H9 (cell line): ENCODE measurements around the gene TAC1. TPM values are rescaled to one million over a fixed set of nuclear protein-coding genes. Genes with fewer than 3 reads are reported as not detected.

ENCODE experiments used
- DNase-seq: peaks from one replicate; pipeline ENCODE4 v3.0.0-alpha.2; 2017
- H2AFZ ChIP-seq: one replicate; pipeline ENCODE4 v1.6.1; 2013; ENCODE audit warnings: mild to moderate bottlenecking, low read length, control low read depth, moderate library complexity
- H2AK5ac ChIP-seq: 2 replicates; pipeline ENCODE4 v1.6.1; 2013; ENCODE audit warnings: low read length, control low read depth, mixed read lengths; ENCODE audit not compliant: insufficient read length
- H2BK120ac ChIP-seq: one replicate; pipeline ENCODE4 v1.6.1; 2013; ENCODE audit warnings: low read depth, mild to moderate bottlenecking, low read length, control low read depth, inconsistent platforms; ENCODE audit not compliant: poor library complexity, severe bottlenecking
- H2BK12ac ChIP-seq: 2 replicates; pipeline ENCODE4 v1.6.1; 2013; ENCODE audit warnings: low read length, control low read depth, mixed read lengths, low read depth; ENCODE audit not compliant: insufficient read length
- H2BK15ac ChIP-seq: 2 replicates; pipeline ENCODE4 v1.6.1; 2013; ENCODE audit warnings: low read depth, low read length, control low read depth
- H2BK20ac ChIP-seq: one replicate; pipeline ENCODE4 v1.6.1; 2013; ENCODE audit warnings: low read depth, mild to moderate bottlenecking, low read length, control low read depth, inconsistent platforms; ENCODE audit not compliant: poor library complexity, severe bottlenecking
- H2BK5ac ChIP-seq: 2 replicates; pipeline ENCODE4 v1.6.1; 2013; ENCODE audit warnings: low read length, control low read depth, mixed read lengths; ENCODE audit not compliant: insufficient read length
- H3K14ac ChIP-seq: 2 replicates; pipeline ENCODE4 v1.6.1; 2013; ENCODE audit warnings: low read length, control low read depth; ENCODE audit not compliant: insufficient read depth
- H3K18ac ChIP-seq: 2 replicates; pipeline ENCODE4 v1.6.1; 2013; ENCODE audit warnings: low read depth, mild to moderate bottlenecking, mixed read lengths, low read length, control low read depth; ENCODE audit not compliant: insufficient read length
- H3K23ac ChIP-seq: 2 replicates; pipeline ENCODE4 v1.6.1; 2013; ENCODE audit warnings: low read length, control low read depth, mixed read lengths, low read depth; ENCODE audit not compliant: insufficient read length
- H3K23me2 ChIP-seq: 2 replicates; pipeline ENCODE4 v1.6.1; 2013; ENCODE audit warnings: low read depth, mild to moderate bottlenecking, mixed read lengths, low read length, control low read depth; ENCODE audit not compliant: insufficient read length, poor library complexity, severe bottlenecking
- H3K27ac ChIP-seq: 2 replicates; pipeline ENCODE4 v1.5.1; 2013; ENCODE audit warnings: low read length, control low read depth, mixed read lengths, low read depth; ENCODE audit not compliant: insufficient read length
- H3K27me3 ChIP-seq: 2 replicates; pipeline ENCODE4 v1.6.1; 2013; ENCODE audit warnings: low read length, control low read depth, inconsistent platforms; ENCODE audit not compliant: insufficient read depth
- H3K4ac ChIP-seq: 2 replicates; pipeline ENCODE4 v1.6.1; 2013; ENCODE audit warnings: low read depth, mild to moderate bottlenecking, control low read depth, inconsistent platforms, low read length, moderate library complexity
- H3K4me1 ChIP-seq: 2 replicates; pipeline ENCODE4 v1.6.1; 2013; ENCODE audit warnings: low read length, control low read depth, inconsistent platforms; ENCODE audit not compliant: insufficient read depth
- H3K4me2 ChIP-seq: 2 replicates; pipeline ENCODE4 v1.6.1; 2013; ENCODE audit warnings: low read length, control low read depth, mixed read lengths; ENCODE audit not compliant: insufficient read length, insufficient read depth
- H3K56ac ChIP-seq: 2 replicates; pipeline ENCODE4 v1.6.1; 2013; ENCODE audit warnings: low read depth, mild to moderate bottlenecking, mixed read lengths, low read length, control low read depth; ENCODE audit not compliant: insufficient read length
- H3K79me1 ChIP-seq: 2 replicates; pipeline ENCODE4 v1.6.1; 2013; ENCODE audit warnings: low read depth, mild to moderate bottlenecking, moderate library complexity, low read length, control low read depth, inconsistent platforms; ENCODE audit not compliant: insufficient read depth, poor library complexity, severe bottlenecking
- H3K79me2 ChIP-seq: 2 replicates; pipeline ENCODE4 v1.6.1; 2013; ENCODE audit warnings: low read length, control low read depth, inconsistent platforms; ENCODE audit not compliant: insufficient read depth
- H3K9ac ChIP-seq: 2 replicates; pipeline ENCODE4 v1.6.1; 2013; ENCODE audit warnings: low read length, control low read depth, mixed read lengths; ENCODE audit not compliant: insufficient read length; ENCODE audit errors: extremely low read depth
- H3K9me3 ChIP-seq: one replicate; pipeline ENCODE4 v1.6.1; 2013; ENCODE audit warnings: low read depth, low read length, inconsistent platforms; ENCODE audit not compliant: control insufficient read depth
- H3T11ph ChIP-seq: one replicate; pipeline ENCODE4 v1.6.1; 2013; ENCODE audit warnings: mild to moderate bottlenecking, low read length, control low read depth, inconsistent platforms
- H4K20me1 ChIP-seq: one replicate; pipeline ENCODE4 v1.6.1; 2013; ENCODE audit not compliant: control insufficient read depth, insufficient read length, insufficient read depth
- H4K5ac ChIP-seq: 2 replicates; pipeline ENCODE4 v1.6.1; 2013; ENCODE audit warnings: low read depth, mild to moderate bottlenecking, mixed read lengths, low read length, control low read depth; ENCODE audit not compliant: insufficient read length
- H4K8ac ChIP-seq: replicated peaks from 2 replicates; pipeline ENCODE4 v1.6.1; 2013; ENCODE audit warnings: low read length, control low read depth, mixed read lengths, low read depth; ENCODE audit not compliant: insufficient read length
- H4K91ac ChIP-seq: 2 replicates; pipeline ENCODE4 v1.6.1; 2013; ENCODE audit warnings: low read depth, mild to moderate bottlenecking, moderate library complexity, mixed read lengths, low read length, control low read depth; ENCODE audit not compliant: insufficient read length
- H3K27ac Mint-ChIP-seq, 3 experiments: 2 replicates in 2 of 3; 3 replicates in 1 of 3; pipeline ENCODE4 v1.8.0; 2020 to 2021; ENCODE audit warnings: mixed read lengths in 3 of 3, mild to moderate bottlenecking in 1 of 3, moderate library complexity in 1 of 3
- H3K27me3 Mint-ChIP-seq: 2 replicates; pipeline ENCODE4 v1.8.0; 2021; ENCODE audit warnings: low read depth, mild to moderate bottlenecking, moderate library complexity, mixed read lengths
- H3K36me3 Mint-ChIP-seq, 3 experiments: 2 replicates in 2 of 3; 3 replicates in 1 of 3; pipeline ENCODE4 v1.8.0; 2020 to 2021; ENCODE audit warnings: low read depth in 3 of 3, mixed read lengths in 3 of 3; ENCODE audit not compliant: insufficient read depth in 1 of 3
- H3K4me1 Mint-ChIP-seq, 2 experiments: 2 replicates each; pipeline ENCODE4 v1.8.0; 2020; ENCODE audit warnings: mixed read lengths in 2 of 2
- H3K4me3 Mint-ChIP-seq, 2 experiments: 2 replicates in 1 of 2; 3 replicates in 1 of 2; pipeline ENCODE4 v1.8.0; 2020 to 2021; ENCODE audit warnings: mild to moderate bottlenecking in 2 of 2, mixed read lengths in 2 of 2, moderate library complexity in 1 of 2
- H3K9me3 Mint-ChIP-seq, 2 experiments: 2 replicates in 1 of 2; 3 replicates in 1 of 2; pipeline ENCODE4 v1.8.0; 2020; ENCODE audit warnings: mild to moderate bottlenecking in 2 of 2, mixed read lengths in 2 of 2, moderate library complexity in 1 of 2
- WGBS: extraction: QIAGEN DNeasy Blood & Tissue Kit; methylation state at CpG from one replicate; pipeline ENCODE4 v1.1.7; 2013; ENCODE audit warnings: missing lambda C conversion rate, low lambda C conversion rate, mixed read lengths; ENCODE audit not compliant: insufficient read length; ENCODE audit errors: extremely low coverage; 5-methylcytosine and 5-hydroxymethylcytosine counted together
- total RNA-seq: library from RNA; stranded (reverse); gene quantifications from 2 replicates; pipeline ENCODE4 v1.2.1, GENCODE V29; 2021
- TF ChIP-seq, protein P1 (sequence below): fragments of 200-600 bp; sonication (generic); conservative IDR thresholded peaks from 3 replicates; pipeline ENCODE4 v1.8.0; 2021; ENCODE audit warnings: antibody characterized with exemption, mild to moderate bottlenecking

TAC1 gene
- total RNA-seq, 1 experiment from 2014 or later = 0.77 TPM

DNA sequence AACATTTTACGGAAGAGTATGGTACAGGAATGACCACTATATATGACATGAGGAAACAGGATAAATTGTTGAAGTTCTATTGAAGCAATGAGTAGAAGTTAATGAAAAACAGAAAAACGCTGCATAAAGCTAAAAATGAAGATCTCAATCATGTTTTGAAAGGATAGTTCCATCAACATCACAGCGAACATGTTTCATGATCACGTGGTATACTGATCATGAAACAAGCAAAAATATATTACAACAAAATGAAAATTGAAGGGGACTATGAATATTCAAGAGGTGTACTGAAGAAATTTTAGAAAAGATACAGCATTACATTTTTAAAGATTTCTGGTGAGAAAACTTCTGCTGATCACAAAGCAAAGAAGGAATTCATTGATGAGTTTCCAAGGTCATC, 45.9 kb upstream of the TAC1 start:
- H3K9me3 ChIP-seq = no peaks in the 10 kb centered on the region
- Mint-ChIP-seq H3K4me1 (no peaks in the 10 kb centered on the region), H3K27me3 (peaks cover 4% of the 10 kb centered on the region; the same call in 1 of the 2 replicates), H3K27ac (no peak overlapping the region), H3K9me3 (no peaks in the 10 kb centered on the region), H3K36me3 (no peaks in the 10 kb centered on the region), H3K4me3 (no peak overlapping the region)
- H3K14ac ChIP-seq = no peak overlapping the region
- H3K4me2 ChIP-seq = no peak overlapping the region
- H2AFZ ChIP-seq = no peak overlapping the region
- no peaks in the 10 kb centered on the region for H3K27me3 ChIP-seq
- no peak overlapping the region for H4K8ac ChIP-seq
- H2BK120ac ChIP-seq = no peak overlapping the region
- TF ChIP-seq, protein P1, sequence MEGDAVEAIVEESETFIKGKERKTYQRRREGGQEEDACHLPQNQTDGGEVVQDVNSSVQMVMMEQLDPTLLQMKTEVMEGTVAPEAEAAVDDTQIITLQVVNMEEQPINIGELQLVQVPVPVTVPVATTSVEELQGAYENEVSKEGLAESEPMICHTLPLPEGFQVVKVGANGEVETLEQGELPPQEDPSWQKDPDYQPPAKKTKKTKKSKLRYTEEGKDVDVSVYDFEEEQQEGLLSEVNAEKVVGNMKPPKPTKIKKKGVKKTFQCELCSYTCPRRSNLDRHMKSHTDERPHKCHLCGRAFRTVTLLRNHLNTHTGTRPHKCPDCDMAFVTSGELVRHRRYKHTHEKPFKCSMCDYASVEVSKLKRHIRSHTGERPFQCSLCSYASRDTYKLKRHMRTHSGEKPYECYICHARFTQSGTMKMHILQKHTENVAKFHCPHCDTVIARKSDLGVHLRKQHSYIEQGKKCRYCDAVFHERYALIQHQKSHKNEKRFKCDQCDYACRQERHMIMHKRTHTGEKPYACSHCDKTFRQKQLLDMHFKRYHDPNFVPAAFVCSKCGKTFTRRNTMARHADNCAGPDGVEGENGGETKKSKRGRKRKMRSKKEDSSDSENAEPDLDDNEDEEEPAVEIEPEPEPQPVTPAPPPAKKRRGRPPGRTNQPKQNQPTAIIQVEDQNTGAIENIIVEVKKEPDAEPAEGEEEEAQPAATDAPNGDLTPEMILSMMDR = no peak
- no peak overlapping the region for H4K5ac ChIP-seq
- DNase-seq = no peak
- H2AK5ac ChIP-seq = no peak overlapping the region
- H2BK5ac ChIP-seq = no peak overlapping the region
- H3K79me1 ChIP-seq = no peaks in the 10 kb centered on the region
- no peak overlapping the region for H2BK12ac ChIP-seq
- no CpG with 5 or more reads among the region's 4 CpGs for WGBS
- no peak overlapping the region for H3K4ac ChIP-seq
- H4K20me1 ChIP-seq = no peaks in the 10 kb centered on the region
- no peak overlapping the region for H3K23ac ChIP-seq
- H4K91ac ChIP-seq = no peak overlapping the region
- no peak overlapping the region for H3K56ac ChIP-seq
- H3K4me1 ChIP-seq = no peaks in the 10 kb centered on the region
- H2BK15ac ChIP-seq = no peak overlapping the region
- no peak overlapping the region for H3K18ac ChIP-seq
- no peak overlapping the region for H2BK20ac ChIP-seq
- no peaks in the 10 kb centered on the region for H3K23me2 ChIP-seq
- H3K27ac ChIP-seq = no peak overlapping the region
- H3K79me2 ChIP-seq = no peaks in the 10 kb centered on the region
- no peak overlapping the region for H3K9ac ChIP-seq
- H3T11ph ChIP-seq = no peak overlapping the region
